GM18511 (cell line): ENCODE results near the gene SGPL1.

Experiments
- ATAC-seq: cut with Tn5 transposase; IDR thresholded peaks from one replicate; pipeline ENCODE4 v1.9.1; 2021; ENCODE audit warnings: mild to moderate bottlenecking, moderate library complexity; ENCODE audit not compliant: unreplicated experiment

Gene SGPL1

DNA sequence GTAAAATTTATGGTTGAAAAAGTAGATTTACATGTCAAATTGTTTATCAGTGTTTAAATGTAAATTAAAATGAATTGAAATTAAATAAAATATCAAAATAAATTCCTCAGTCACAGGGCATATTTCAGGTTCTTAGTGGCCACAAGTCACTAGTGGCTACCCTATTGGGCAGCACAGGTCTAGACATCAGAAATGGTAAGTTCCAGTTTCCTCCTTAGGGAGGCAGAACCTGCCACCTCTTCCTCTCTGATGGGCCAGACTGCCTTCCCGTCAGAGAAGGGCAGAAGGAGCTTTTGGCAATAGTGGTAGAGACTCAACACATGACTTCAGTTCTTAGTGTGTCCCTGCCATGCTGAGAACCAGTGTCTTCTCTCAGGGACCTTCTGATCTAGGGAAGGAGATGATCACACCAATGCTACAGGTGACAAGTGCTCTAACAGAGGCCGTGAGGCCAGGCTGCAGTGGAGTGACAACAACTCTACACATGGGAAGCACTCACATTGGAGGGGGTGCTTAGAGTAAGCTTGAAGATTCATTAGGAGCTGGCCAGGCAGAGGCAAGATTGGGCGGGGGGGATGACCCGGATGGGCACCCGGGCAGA is 87.0 kb downstream of the SGPL1 start:
- no peak for ATAC-seq

DNA sequence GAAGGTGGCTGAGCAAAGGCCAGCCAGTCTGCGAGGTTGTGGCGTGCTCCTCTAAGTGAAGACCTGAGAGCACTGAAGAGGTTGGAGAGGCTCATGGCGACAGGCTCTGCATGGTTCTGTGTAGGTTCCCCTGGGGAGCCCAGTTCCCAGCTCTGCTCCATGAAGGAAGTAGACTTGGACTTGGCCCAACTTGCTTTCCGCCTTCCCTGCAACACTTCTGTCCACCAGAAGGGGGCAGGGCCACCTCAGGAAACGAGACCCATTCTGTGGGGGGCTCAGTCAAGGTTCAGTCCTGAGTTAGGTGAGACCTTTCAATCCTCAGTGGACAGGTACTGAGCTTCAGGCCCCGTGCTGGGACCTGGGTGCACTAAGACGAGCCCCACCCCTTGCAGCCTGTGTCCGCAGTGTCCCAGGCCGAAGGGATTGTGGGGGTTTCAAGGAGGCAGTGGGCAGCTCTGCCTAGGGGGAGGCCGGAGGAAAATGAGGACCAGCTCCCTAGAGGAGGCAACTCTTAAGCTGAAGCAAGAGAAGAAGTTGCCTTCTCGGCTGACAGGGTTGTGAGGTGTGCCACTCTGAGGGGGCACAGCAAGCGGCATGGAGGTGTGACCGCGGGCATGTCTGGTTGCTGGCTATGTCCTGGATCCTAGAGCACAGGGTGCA is 87.6 kb downstream of the SGPL1 start:
- ATAC-seq: no peak

DNA sequence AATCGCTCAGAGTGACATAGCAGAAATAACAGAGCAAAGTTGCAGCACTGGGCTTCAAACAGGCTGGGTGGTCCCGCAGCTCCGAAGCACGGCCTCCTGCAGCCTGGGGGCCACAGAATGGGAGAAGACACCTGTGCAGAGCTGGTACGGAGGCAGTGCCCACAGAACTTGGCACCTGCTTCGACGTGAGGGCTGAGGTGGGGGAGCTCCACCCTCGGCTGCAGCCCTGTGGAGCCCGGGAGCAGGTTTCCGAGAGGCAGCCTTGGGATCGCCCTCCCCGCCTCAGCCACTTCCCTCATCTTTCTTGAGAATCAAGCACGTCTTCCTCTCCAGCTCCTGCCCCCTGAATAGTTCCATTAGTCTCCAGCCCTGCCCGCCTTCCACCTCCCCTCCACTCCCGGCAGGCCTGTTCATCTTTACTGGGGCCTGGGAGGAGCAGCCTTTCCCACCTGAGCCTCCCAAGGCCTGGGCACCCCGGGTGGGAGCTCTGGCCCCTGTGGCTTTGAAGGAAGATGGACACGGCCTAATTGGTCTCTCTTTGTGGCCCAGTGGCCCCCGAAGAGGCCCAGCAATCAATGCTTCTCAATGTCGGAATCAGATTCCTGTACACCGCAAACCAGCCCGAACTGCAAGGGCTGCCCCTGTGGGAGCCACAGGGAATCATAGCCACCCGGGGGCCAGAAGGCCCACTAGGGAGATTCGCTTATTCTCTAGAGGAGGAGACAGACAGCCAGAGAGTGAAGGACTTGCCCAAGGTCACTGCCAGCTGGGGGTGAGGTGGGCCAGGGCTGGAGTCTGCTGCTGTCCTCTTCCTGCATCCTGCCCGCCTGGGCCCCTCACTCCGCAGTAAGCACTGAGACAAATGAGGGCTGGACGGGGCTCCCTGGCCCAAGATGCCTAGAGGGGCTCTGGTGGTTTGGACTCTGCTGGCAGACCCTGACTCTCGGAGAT is 89.6 kb downstream of the SGPL1 start:
- no peak for ATAC-seq

DNA sequence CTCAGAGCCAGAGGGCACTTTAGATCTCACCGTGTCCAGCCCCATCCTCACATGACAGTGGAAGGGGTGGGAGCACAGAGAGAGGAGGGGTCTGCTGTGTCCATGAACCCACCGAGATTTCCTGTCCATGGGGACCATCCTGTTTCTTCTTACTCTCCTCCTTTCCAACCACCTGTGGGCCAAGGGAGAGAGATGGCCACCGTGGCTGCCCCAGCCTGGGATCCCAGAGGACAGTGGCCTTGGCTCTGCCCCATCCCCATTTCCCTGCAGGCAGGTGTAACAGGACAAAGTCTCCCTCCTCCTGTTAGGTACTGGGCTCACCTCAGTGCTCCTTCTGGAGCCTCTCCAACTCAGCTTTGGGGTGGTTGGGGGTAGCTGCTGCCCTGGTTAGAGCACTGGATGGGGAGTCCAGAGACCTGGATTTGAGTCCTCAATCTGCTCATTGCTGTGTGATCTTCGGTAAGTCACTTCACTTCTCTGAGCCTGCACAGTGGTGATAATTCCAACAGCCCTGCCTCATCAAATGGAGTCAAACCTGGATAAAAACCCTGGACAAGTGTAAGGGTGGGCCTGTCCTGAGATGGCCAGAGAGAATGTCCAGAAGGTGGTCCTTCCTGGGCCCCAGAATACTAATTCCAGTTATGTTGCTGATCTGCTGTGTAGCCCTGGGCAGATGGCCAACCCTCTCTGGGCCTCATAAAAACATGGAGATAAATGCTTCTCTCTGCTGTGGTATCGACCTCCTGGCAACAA is 90.5 kb downstream of the SGPL1 start:
- no peak for ATAC-seq

DNA sequence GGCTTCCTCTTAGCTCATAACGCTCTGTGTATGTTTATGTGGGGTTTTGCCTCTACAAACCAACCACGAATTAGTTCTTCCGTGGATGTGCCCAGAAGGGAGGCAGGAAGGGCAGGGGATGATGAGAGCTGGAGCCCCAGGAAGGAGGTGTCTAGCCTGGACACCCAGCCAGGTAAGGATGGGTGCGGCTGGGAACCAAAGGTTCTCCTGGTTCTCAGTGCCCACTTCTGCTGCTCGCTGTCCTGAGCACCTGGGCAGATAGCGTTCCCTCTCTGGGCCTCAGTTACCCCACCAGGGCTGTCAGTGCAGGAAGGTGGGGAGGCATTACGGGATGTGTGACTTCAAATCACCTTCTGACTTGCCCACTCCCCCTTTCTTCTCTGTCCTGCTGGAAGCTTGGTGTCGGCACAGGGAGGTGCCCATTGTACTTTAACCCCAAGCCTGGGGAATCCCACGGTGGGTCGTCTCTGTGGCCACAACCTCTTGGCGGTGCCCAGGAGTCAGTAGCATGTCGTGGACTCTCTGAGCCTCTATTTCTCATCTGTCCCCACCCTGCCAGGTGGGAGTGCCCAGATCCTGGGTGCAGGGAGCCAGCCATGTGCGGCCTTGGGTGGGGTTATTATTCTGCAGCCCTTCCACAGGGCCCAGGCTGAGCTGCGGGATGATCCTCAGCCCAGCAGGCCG is 91.3 kb downstream of the SGPL1 start:
- ATAC-seq: no peak

DNA sequence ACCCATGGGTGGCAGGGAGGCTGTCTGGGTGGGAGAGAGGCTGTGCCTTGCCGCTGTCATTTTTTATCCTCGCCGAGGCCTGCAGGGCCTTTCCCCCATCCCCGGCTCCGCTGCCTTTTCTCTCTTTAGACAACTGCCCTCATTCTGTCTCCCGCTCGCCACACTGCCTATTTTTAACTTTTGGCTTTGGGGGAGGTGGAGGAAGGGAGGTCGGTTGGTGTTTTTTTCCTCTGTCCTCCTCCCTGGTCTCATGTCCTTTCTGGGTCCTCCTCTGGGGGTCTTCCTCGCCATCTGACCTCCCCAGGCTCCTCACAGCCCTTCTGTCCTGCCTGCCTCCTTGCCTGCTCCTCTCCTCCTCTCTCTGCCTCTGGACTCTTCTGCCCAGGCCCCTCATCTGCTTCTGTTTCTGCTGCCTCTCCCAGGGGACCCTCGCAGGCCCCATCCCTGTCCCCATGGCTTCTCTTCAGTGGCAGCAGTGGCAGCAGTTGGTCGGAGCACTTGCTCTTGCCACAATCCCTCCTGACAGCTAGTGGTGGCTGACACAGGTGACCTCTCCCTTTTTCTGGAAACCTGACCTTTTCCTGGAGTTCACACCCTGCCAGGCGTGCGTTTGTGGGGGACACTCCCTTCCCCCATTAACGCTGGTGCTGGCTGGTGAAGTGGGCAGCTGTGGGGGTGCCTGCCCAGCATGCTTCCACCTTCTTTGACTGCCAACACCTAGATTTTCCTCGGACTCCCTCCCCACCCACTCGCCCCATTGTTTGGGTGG is 92.1 kb downstream of the SGPL1 start:
- ATAC-seq: no peak

DNA sequence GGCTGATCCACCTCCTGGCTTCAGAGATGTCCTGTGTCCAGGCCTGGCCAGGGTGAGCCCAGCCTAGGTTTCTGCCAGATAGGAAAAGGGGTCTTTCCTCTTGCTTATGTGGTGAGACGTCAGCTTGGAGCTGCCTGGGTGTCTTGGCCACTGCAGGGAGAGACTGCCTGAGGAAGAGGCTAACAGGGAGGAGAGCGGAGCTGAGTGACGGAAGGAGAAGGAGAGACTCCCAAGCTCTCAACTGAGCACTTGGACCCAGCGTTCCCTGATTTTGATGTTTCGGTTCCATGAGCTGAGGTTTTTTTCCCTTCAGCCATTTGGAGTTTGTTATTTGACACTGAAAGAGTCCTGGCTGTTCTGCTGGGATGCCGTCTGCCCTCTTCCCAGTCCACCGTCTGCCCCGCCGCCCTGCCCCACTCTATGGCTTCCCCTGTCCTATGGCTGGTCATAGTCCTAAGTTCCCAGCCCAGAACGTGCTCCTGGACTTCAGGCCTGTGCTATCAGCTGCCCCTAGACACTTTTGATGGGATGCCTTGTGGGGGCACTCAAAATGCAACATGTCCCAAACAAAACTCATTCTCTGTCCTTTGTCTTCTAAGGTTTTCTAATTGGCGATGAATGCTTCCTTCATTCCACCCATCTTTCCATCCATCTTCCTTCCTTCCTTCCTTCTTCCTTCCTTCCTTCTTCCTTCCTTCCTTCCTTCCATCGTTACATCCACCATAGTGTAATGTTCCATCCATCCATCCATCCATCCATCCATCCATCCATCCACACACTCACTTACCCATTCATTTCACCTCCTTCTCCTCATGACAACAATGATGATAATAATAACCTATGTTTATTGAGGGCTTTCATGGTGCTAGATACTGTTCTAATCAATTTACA is 92.9 kb downstream of the SGPL1 start:
- no peak for ATAC-seq

DNA sequence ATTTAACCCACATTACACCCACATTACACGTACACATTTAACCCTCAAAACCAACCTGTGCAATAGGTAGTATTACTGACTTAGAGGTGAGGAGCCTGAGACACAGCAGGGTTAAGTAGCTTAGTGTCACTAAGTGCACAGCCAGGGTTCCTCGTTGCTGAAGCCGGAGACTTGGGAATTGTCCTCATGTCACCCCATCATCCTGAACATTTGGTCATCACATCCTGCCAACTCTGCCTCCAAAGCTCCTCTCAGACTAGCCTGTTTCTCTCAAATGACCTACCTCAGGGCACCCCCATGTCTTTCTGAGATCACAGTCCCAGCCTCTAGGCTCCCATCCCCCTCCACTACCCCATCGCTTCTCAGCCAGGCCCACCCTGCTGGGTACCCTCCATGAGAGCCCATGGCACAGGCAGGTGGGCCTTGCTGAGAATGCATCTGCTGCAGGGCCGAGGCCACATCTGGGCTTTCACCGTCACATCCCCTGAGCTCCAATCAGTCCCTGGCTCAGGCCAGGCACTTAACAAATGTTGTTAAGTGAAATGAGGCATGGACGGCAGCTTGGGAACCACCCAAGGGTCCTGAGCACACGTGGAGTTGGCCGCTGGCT is 93.7 kb downstream of the SGPL1 start:
- no peak for ATAC-seq

DNA sequence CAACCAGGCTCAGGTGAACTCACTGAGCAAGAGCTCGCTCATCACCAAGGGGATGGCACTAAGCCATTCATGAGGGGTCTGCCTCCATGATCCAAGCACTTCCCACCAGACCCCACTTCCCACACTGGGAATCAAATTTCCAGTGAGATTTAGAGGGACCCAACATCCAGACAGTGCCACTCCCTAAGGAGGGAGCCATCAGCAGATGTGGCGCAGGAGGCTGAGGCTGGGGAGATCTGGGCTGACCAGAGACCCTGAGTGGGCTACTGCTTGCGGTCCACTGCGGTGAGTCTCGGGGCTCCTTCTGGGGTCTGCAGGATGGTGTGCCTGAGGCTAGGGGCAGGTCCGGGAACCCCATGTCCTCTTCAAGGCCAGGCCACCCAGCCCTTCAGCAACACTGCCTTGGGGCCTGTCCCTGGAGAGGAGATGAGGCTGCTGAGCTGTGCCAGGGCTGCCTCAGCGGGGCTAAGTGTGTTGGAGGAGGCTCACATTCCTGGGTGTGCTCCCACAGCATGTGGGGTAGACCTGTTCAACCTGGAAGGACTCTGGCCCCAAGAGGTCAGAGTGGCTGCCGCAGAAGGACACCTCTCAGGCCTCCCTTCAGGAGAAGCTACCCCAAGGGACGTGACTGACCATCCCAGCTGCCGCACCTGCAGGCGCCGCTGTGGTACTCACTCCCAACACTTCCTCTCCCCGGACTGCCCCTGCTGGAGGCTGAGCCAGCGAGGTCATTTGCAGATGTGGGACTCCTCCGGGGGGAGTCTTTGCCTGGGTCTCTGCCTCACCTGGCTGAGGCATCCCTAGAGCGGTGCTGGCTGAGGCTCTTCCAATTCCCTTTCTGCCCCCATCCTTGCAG is 95.0 kb downstream of the SGPL1 start:
- ATAC-seq: no peak

DNA sequence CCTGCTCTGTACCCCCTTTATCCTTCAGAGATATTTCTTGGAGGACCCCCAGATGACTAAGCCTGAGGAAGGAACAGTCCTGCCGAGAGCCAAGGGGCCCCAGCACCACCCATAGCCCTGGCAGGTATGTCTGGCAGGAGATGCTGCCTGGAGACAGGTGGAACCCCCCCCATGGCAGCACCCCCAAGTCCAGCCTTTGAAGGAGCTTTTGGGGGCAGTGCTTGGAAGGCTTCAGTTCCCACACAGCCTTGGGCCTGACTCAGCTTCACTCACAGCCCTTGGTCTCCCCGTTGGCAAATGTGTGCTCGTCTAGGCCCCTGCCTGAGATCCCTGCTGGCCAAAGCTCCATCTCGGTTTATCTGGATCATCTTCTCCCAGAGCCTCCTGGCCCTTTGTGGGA is 95.6 kb downstream of the SGPL1 start:
- ATAC-seq: no peak

DNA sequence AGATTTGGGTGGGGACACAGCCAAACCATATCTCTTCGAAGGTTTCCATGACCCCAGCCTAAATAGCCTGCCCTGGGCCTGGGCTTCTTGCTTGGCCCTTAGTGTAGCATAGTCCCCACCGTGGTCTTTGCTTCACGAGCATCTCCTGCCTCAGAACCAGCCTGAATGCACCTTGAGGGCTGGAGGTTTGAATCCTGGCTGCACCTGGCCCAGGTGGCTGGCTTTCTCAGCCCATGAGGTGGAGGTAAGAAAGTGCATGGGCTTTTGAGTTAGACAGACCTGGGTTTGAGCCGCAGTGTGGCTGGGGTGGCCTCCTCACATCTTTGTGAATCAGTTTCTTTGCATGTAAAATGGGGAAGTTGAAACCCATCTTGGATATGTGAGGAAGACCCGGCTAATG is 96.8 kb downstream of the SGPL1 start:
- ATAC-seq: no peak

DNA sequence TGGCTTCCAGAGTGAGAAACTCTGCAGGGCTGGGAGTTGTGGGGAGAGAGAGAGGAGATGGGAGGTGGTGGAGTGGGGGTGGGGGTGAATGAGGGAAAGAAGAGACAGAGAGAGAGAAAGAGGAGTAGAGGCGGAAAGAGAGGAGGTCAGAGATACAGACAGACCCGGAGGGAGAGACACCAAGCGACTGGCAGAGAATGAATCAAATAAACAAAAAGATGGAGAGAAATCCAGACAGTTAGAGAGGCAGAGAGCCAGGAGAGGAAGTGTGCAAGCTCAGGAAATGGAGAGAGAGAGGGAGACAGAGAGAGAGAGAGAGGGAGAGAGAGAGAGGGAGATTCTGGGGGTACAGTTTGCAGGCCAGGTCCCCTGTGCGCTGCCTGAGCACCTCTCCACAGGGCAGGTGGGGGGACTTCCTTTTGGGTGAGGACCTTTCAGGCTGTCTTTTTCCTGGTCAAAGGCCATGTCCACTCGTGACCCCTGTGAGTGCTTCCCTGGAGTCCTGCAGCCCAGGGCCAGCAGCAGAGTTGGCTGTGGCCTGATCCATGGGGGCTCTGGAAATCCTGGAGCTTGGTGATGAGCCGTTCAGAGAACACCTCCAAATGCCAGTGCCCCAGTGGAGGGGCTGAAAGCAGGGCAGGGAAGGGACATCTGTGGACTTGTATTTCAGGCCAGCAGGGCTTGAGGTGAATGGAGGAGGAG is 97.6 kb downstream of the SGPL1 start:
- ATAC-seq: no peak

DNA sequence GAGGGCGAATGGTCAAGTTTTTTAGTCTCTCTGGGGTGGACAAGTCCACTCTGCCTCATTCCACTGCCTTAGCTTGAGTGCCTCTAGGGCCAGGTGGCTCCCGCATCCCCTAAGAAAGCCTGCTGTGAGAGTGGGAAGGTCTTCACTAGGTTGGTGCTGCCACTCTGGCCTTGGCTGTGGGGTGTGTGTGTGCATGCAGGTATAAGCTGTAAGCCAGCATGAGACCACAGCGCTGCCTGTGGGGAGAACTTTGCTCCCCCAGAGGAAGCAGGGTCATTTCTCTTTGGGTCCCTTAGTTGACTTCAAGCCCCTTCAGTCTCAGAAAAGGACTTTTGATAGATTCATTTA is 98.1 kb downstream of the SGPL1 start:
- no peak for ATAC-seq

DNA sequence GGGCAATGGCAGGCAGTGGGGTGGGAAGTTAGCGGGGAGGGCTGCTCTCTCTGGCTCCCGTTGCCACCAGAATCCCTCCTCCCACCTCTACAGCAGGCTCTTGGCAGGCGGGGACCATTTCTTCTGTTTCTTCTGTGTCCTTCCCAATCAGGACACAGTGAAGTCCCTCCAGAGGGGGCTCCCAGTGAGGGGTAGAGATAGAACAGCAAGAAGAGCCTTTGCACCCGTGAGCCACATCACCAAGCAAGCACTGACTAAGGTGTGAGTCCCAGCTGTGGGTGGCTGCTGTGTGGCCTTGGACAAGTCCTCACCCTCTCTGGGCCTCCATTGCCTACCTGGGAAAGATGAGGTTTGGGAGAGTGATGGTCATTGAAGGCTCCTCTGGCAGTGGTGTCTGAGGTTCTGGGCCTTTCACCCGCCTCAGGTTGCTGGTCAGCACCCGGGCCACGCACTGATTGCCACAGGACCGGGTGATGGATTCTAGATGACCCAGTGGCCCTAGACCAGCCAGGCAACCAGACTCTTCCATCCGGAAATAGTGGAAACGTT is 98.6 kb downstream of the SGPL1 start:
- no peak for ATAC-seq

DNA sequence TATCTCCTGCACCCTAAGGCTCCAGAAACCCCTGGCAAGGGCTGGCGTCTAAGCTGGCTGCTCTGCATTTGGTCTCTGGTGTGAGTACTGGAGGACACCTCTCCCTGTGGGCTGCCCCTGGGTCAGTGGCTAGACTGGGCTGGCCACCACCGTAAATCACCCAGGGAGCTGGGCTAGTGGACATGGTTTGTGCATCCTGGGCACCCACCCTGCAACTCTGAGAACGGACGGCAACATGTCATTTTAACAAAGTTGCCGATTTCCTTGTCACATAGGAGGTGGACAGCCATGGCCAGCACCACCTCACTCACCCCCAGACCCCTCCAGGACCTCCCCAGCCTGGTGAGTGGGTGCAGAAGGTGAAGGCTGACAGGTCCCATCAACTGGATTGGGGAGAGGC is 99.5 kb downstream of the SGPL1 start:
- ATAC-seq: no peak

DNA sequence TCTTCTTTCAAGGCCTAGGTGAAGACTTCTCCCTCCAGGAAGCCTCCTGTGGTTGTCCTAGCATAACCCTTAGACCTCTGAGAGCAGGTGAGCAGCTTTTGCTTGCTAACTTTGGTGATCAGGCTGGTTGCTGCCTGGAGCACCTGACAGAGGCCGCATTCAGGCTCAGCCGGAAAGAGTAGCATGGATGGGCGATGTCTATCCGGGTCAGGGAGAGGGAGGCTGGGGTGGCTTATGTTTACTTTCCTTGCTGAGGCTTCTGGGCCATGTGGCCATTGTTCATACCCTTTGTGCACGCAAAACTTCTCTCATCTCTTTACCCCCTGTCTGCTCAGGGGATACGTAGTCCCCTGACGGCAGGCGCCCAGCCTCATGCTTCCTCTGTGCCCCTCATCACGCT is 100.1 kb downstream of the SGPL1 start:
- ATAC-seq: no peak

DNA sequence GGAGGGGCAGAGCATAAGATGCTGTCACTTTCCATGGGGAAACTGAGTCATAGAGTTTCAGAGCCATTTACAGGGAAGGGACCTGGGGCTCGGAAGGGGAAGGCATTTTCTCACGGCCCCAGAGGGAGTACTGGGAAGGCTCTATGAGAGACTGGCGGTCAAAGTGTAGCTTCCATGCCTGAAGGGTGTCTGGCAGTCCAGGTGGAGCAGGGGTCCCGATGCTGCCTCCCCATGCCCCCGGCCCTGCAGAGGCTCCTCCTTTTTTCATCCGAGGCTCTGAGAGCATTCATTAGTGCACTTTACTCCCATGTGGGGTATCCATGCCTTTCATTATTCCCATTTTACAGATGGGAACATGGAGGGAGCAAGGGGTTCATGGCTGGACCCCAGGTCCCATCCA is 100.5 kb downstream of the SGPL1 start:
- no peak for ATAC-seq
